Glutamatergic neuron (in vitro differentiated cells): ENCODE results near the gene TSGA10IP. TPM values are rescaled to one million over a fixed set of nuclear protein-coding genes. Genes with fewer than 3 reads are reported as not detected.
"Not testable (repeated sequence)": the region's sequence is repeated elsewhere in the genome, so short reads cannot be mapped to it uniquely, and the experiment has no call there.

ENCODE experiments used
- DNase-seq: peaks from one replicate; pipeline ENCODE4 v3.0.0; 2022
- H3K27ac Mint-ChIP-seq: one replicate; pipeline ENCODE4 v1.8.0; 2020; ENCODE audit warnings: mild to moderate bottlenecking, mixed read lengths, inconsistent platforms; ENCODE audit not compliant: unreplicated experiment
- H3K27me3 Mint-ChIP-seq: one replicate; pipeline ENCODE4 v1.8.0; 2020; ENCODE audit warnings: mild to moderate bottlenecking, moderate library complexity, mixed read lengths, inconsistent platforms; ENCODE audit not compliant: unreplicated experiment
- H3K36me3 Mint-ChIP-seq: one replicate; pipeline ENCODE4 v1.8.0; 2020; ENCODE audit warnings: mild to moderate bottlenecking, mixed read lengths, inconsistent platforms; ENCODE audit not compliant: unreplicated experiment
- H3K4me1 Mint-ChIP-seq: one replicate; pipeline ENCODE4 v1.8.0; 2020; ENCODE audit warnings: mild to moderate bottlenecking, low read depth, mixed read lengths, inconsistent platforms; ENCODE audit not compliant: unreplicated experiment
- H3K4me3 Mint-ChIP-seq: one replicate; pipeline ENCODE4 v1.8.0; 2020; ENCODE audit warnings: mild to moderate bottlenecking, mixed read lengths, inconsistent platforms; ENCODE audit not compliant: unreplicated experiment
- H3K9me3 Mint-ChIP-seq: one replicate; pipeline ENCODE4 v1.8.0; 2020; ENCODE audit warnings: mild to moderate bottlenecking, moderate library complexity, mixed read lengths, inconsistent platforms; ENCODE audit not compliant: unreplicated experiment
- total RNA-seq: library from RNA; stranded (reverse); fragmentation: NEBNext Ultra II Directional; extraction: Animal tissue kit (Norgen Biotek cat#: 25700); gene quantifications from one replicate; pipeline ENCODE4 v1.2.1, GENCODE V29; 2021; ENCODE audit not compliant: unreplicated experiment
- TF ChIP-seq, protein P1 (sequence below): fragments of 200-600 bp; sonication (generic); IDR thresholded peaks from one replicate; pipeline ENCODE4 v1.5.0; 2021; ENCODE audit not compliant: partially characterized antibody, unreplicated experiment

Gene TSGA10IP
- total RNA-seq, 1 donor from 2014 or later: not detected

DNA sequence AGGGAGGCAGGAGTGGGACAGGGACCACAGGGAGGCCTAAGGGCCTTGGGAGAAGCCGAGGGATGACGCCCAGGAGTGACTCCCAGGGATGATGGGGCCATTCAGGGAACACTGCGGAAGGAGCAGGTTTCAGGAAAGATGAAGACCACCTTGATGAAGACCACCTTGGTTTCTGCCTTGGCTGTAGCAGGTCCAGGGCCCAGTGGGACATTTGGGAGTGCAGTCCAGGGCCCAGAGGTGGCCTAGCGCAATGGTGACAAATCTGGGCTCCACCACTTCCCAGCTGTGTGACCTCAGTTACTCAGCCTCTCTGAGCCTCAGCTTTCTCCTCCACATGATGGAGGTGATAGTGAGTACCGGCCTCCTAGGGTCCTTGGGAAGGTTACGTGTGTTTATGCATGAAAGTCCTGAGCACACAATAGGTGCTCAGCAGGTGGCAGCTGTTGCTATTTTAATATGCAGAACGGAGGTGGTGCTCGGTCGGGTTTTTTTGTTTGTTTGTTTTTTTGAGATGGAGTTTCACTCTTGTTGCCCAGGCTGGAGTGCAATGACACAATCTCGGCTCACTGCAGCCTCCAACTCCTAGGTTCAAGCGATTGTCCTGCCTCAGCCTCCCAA, 770 bp downstream of the TSGA10IP start:
- no peaks in the 10 kb centered on the region for H3K36me3 Mint-ChIP-seq
- H3K27me3 Mint-ChIP-seq: peaks cover 8% of the 10 kb centered on the region
- TF ChIP-seq, protein P1, sequence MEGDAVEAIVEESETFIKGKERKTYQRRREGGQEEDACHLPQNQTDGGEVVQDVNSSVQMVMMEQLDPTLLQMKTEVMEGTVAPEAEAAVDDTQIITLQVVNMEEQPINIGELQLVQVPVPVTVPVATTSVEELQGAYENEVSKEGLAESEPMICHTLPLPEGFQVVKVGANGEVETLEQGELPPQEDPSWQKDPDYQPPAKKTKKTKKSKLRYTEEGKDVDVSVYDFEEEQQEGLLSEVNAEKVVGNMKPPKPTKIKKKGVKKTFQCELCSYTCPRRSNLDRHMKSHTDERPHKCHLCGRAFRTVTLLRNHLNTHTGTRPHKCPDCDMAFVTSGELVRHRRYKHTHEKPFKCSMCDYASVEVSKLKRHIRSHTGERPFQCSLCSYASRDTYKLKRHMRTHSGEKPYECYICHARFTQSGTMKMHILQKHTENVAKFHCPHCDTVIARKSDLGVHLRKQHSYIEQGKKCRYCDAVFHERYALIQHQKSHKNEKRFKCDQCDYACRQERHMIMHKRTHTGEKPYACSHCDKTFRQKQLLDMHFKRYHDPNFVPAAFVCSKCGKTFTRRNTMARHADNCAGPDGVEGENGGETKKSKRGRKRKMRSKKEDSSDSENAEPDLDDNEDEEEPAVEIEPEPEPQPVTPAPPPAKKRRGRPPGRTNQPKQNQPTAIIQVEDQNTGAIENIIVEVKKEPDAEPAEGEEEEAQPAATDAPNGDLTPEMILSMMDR: no peak
- H3K9me3 Mint-ChIP-seq: peaks cover 7% of the 10 kb centered on the region
- DNase-seq: no peak
- H3K4me1 Mint-ChIP-seq: no peaks in the 10 kb centered on the region
- H3K27ac Mint-ChIP-seq: no peak overlapping the region
- no peak overlapping the region for H3K4me3 Mint-ChIP-seq

DNA sequence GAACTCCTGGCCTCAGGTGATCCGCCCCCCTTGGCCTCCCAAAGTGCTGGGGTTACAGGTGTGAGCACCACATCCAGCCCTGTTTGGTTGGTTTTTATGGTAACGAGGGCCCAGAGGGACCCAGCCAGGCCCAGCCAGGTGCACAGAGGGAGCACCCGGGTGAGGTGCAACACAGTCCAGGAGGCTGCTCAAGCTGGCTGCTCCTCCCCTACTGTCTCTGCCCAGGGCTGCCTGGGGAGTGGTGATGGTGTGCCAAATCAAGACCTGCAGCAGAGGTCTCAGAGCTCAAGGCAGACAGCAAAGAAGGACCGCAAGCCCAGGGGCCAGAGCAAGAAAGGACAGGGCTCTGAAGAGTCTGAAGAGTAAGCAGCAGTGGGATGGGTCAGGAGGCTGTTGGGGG, 1.4 kb downstream of the TSGA10IP start:
- H3K4me1 Mint-ChIP-seq: no peaks in the 10 kb centered on the region
- no peak overlapping the region for H3K4me3 Mint-ChIP-seq
- TF ChIP-seq, protein P1: no peak
- peaks cover 8% of the 10 kb centered on the region for H3K27me3 Mint-ChIP-seq
- DNase-seq: no peak
- H3K27ac Mint-ChIP-seq: no peak overlapping the region
- H3K36me3 Mint-ChIP-seq: no peaks in the 10 kb centered on the region
- peaks cover 4% of the 10 kb centered on the region for H3K9me3 Mint-ChIP-seq

DNA sequence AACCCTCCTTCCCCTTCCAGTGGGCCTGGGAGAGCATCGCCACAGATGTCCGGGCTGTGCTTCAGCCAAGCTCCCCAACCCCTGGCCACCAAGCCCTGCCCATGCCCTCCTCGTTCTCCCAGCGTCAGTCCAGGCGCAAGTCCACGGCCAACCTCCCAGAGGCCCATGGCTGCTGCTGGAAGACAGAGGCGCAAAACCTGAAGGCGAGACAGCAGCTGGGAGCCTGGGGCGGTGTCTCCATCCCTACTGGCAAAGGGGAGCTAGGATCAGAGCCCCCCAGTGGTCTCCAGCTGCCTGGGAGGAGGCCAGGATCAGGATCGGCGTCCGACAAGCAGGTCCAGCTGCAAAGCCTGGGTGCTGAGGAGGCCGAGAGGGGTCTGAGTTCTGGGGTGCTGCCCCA, 1.9 kb downstream of the TSGA10IP start:
- Mint-ChIP-seq H3K4me3 (no peak overlapping the region), H3K9me3 (peaks cover 4% of the 10 kb centered on the region), H3K27me3 (peaks cover 8% of the 10 kb centered on the region), H3K4me1 (no peaks in the 10 kb centered on the region), H3K27ac (no peak overlapping the region), H3K36me3 (no peaks in the 10 kb centered on the region)
- TF ChIP-seq, protein P1: no peak
- DNase-seq: no peak

DNA sequence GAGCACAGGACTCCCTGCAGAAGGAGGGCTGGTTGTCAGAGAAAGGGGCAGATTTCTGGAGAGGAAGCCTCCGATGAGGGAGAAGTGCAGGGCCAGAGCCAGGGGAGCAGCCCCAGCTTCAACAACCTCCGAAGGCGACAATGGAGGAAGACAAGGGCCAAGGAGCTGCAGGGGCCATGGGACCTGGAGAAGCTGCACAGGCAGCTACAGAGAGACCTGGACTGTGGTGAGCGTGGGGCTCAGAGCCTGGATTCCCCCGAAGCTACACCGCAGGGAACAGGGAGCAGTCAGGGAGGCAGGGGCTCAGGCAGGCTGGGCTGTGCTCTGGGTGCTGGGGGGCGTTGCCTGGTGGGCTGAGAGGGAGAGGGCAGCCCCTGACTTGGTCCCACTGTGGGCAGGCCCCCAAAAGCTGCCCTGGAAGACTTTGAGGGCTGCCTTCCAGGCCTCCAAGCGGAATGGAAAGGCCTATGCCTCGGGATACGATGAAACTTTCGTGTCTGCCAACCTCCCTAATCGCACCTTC, 2.4 kb downstream of the TSGA10IP start:
- no peaks in the 10 kb centered on the region for H3K36me3 Mint-ChIP-seq
- H3K27me3 Mint-ChIP-seq: peaks cover 6% of the 10 kb centered on the region
- no peak overlapping the region for H3K4me3 Mint-ChIP-seq

DNA sequence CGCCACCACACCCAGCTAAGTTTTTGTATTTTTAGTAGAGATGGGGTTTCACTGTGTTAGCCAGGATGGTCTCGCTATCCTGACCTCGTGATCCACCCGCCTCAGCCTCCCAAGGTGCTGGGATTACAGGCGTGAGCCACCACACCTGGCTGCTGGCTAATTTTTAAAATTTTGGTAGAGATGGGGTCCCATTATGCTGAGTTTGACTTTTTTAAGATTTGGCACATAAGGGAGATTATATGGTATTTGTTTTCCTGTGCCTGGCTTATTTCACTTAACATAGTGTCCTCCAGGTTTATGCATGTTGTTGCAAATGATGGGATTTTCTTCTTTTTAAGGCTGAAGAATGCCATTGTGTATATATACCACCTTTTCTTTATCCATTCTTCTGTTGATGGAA, 5.4 kb downstream of the TSGA10IP start:
- not testable (repeated sequence) for H3K27ac Mint-ChIP-seq, H3K4me3 Mint-ChIP-seq, H3K27me3 Mint-ChIP-seq, H3K36me3 Mint-ChIP-seq, H3K4me1 Mint-ChIP-seq, DNase-seq, H3K9me3 Mint-ChIP-seq

More for the DNA sequence above, 2.4 kb downstream of the TSGA10IP start:
- H3K9me3 Mint-ChIP-seq: peaks cover 2% of the 10 kb centered on the region
- no peak for DNase-seq
- TF ChIP-seq, protein P1: no peak
- H3K27ac Mint-ChIP-seq: no peak overlapping the region
- H3K4me1 Mint-ChIP-seq: no peaks in the 10 kb centered on the region

DNA sequence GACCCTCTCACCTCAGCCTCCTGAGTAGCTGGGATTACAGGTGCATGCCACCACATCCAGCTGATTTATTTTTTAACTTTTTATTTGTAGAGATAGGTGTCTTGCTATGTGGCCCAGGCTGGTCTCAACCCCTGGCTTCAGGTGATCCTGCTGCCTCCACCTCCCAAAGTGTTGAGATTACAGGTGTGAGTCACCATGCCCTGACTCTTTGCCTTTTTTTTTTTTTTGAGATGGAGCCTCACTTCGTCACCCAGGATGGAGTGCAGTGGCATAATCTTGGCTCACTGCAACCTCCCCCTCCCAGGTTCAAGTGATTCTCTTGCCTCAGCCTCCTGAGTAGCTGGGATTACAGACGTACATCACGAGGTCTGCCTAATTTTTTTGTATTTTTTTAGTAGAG, 6.4 kb downstream of the TSGA10IP start:
- H3K27ac Mint-ChIP-seq, DNase-seq, H3K36me3 Mint-ChIP-seq, H3K9me3 Mint-ChIP-seq, H3K27me3 Mint-ChIP-seq, H3K4me1 Mint-ChIP-seq, H3K4me3 Mint-ChIP-seq: not testable (repeated sequence)
